Mesangial cell (primary cell): ENCODE results near the gene TXNDC5. TPM values are rescaled to one million over a fixed set of nuclear protein-coding genes. Genes with fewer than 3 reads are reported as not detected.

Experiments used
- total RNA-seq: library from RNA; depleted of rRNA; stranded (reverse); fragments of >200 nt; gene quantifications from 2 replicates; pipeline ENCODE4 v1.2.3, GENCODE V29; 2015

Gene TXNDC5
- total RNA-seq, result 214 and 298 TPM in 2 replicates

DNA sequence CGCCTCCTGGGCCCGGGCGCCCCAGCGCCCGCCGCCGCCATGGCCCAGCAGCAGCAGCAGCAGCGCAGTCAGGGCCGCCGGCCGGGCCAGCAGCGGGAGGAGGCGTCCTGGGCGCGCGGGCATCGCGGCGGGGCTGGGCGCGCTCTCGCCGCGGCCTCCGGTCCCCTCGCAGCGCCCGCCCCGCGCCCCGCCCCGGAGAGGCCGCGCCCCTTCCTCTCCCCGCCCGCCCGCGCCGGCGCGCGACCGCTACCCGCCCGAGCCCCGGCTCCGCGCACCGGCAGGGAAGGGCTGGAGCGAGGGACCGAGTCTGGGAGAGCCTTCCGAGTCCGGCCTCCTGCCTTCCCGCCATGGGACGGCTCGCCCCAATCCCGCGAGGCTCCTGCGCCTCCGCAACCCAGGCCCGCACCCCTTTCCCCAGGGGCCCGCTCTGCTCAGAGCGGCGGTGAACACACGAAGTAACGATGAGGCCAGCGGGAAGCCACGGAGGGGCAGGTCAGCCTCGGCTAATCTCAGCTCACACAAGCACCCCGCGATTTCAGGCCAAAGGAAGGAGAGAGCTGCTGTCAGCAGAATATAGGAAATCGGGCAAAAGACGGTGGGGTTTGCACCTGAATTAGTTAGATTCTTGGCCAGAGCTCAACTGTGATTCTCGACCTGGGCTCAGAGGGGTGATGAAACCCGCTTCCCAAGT lies at the start of gene TXNDC5:
TXNDC5 (minus strand) TSS at position 135 of the 691 bp plus-strand sequence; CDS start at position 123, 12 bp downstream.

Other genes with a start within 250 kb of the TXNDC5 start
- 0.13 and 0.49 TPM in 2 replicates for gene BMP6, start 184.7 kb downstream of the TXNDC5 start, total RNA-seq
- gene BLOC1S5, start 153.6 kb upstream of the TXNDC5 start, total RNA-seq, result 5.1 and 11.4 TPM in 2 replicates
- gene EEF1E1, start 191.8 kb upstream of the TXNDC5 start, total RNA-seq, result 73.0 and 98.9 TPM in 2 replicates